ELR (cell line): ENCODE results near the gene GARIN1A.
A peak's percentile ranks its signal among the peaks of the same experiment; 100 is the strongest.
"Not testable (repeated sequence)": the region's sequence is repeated elsewhere in the genome, so short reads cannot be mapped to it uniquely, and the experiment has no call there.

Source experiments
- DNase-seq: peaks from one replicate; pipeline ENCODE4 v3.0.0-alpha.2; 2015; ENCODE audit warnings: low read depth

The GARIN1A gene

GRCh38 chr7:128683738-128684137 is 11.6 kb downstream of the GARIN1A start:
- DNase-seq, result not testable (repeated sequence)

- DNase-seq, result no peak
Measured at GRCh38 chr7:128687131-128687530, 15.0 kb downstream of the GARIN1A start.

- DNase-seq, result no peak
Measured at GRCh38 chr7:128688492-128688891, 16.4 kb downstream of the GARIN1A start.

- not testable (repeated sequence) for DNase-seq
Measured at GRCh38 chr7:128689161-128689935, 17.3 kb downstream of the GARIN1A start.

- no peak for DNase-seq
Measured at GRCh38 chr7:128691227-128691626, 19.1 kb downstream of the GARIN1A start.

GRCh38 chr7:128692623-128693270 is 20.7 kb downstream of the GARIN1A start:
- DNase-seq, result no peak

- DNase-seq, result no peak
Measured at GRCh38 chr7:128693373-128694015, 21.4 kb downstream of the GARIN1A start.

- no peak for DNase-seq
Measured at GRCh38 chr7:128694738-128695137, 22.6 kb downstream of the GARIN1A start.

- DNase-seq, result peak; percentile 83
Measured at GRCh38 chr7:128697302-128697905, 25.3 kb downstream of the GARIN1A start.

- DNase-seq, result no peak
Measured at GRCh38 chr7:128699196-128699712, 27.2 kb downstream of the GARIN1A start.

- no peak for DNase-seq
Measured at GRCh38 chr7:128699895-128700294, 27.8 kb downstream of the GARIN1A start.

- DNase-seq, result no peak
Measured at GRCh38 chr7:128701062-128701785, 29.1 kb downstream of the GARIN1A start.

- DNase-seq, result peak; percentile 50
Measured at GRCh38 chr7:128703609-128704241, 31.6 kb downstream of the GARIN1A start.

- DNase-seq, result peak; percentile 50
Measured at GRCh38 chr7:128705891-128706333, 33.8 kb downstream of the GARIN1A start.

- DNase-seq, result no peak
Measured at GRCh38 chr7:128707752-128708151, 35.7 kb downstream of the GARIN1A start.

- no peak for DNase-seq
Measured at GRCh38 chr7:128708235-128708634, 36.1 kb downstream of the GARIN1A start.

- DNase-seq, result no peak
Measured at GRCh38 chr7:128708824-128709223, 36.7 kb downstream of the GARIN1A start.

- peak; percentile 28 for DNase-seq
Measured at GRCh38 chr7:128710481-128710880, 38.4 kb downstream of the GARIN1A start.

- peak; percentile 62 for DNase-seq
Measured at GRCh38 chr7:128713794-128714193, 41.7 kb downstream of the GARIN1A start.

- no peak for DNase-seq
Measured at GRCh38 chr7:128714701-128715495, 42.8 kb downstream of the GARIN1A start.
